ENCODE results near the gene PHEX.

- TF ChIP-seq, protein P1, sequence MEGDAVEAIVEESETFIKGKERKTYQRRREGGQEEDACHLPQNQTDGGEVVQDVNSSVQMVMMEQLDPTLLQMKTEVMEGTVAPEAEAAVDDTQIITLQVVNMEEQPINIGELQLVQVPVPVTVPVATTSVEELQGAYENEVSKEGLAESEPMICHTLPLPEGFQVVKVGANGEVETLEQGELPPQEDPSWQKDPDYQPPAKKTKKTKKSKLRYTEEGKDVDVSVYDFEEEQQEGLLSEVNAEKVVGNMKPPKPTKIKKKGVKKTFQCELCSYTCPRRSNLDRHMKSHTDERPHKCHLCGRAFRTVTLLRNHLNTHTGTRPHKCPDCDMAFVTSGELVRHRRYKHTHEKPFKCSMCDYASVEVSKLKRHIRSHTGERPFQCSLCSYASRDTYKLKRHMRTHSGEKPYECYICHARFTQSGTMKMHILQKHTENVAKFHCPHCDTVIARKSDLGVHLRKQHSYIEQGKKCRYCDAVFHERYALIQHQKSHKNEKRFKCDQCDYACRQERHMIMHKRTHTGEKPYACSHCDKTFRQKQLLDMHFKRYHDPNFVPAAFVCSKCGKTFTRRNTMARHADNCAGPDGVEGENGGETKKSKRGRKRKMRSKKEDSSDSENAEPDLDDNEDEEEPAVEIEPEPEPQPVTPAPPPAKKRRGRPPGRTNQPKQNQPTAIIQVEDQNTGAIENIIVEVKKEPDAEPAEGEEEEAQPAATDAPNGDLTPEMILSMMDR (IDR thresholded peaks at IDR 0.05) = no peak
- no peak for TF ChIP-seq POLR2A (IDR thresholded peaks at IDR 0.05)
- no peak for TF ChIP-seq POLR2AphosphoS5 (IDR thresholded peaks at IDR 0.05)
- TF ChIP-seq EP300 (IDR thresholded peaks at IDR 0.05; ENCODE audit: low read depth) = no peak
These were observed 126.9 kb downstream of the PHEX start for GRCh38 chrX:22159071-22159470.
